Testis (tissue), 3 donors: ENCODE measurements around the gene LEF1. TPM values are rescaled to one million over a fixed set of nuclear protein-coding genes. Genes with fewer than 3 reads are reported as not detected.
A peak's percentile ranks its signal among the peaks of the same experiment; 100 is the strongest.

Source experiments
- DNase-seq: peaks from one replicate; pipeline ENCODE4 v3.0.0-alpha.2; 2019
- H3K27ac ChIP-seq, 2 donors: fragments of 200-600 bp; sonication (generic); one replicate each; pipeline ENCODE4 v1.5.1; 2019
- H3K27me3 ChIP-seq: fragments of 200-600 bp; sonication (generic); one replicate; pipeline ENCODE4 v1.5.1; 2019
- H3K36me3 ChIP-seq: fragments of 200-600 bp; sonication (generic); one replicate; pipeline ENCODE4 v1.5.1; 2017; ENCODE audit warnings: low read depth; ENCODE audit errors: missing control alignments
- H3K4me1 ChIP-seq: fragments of 200-600 bp; sonication (generic); one replicate; pipeline ENCODE4 v1.5.1; 2019
- H3K4me3 ChIP-seq, 2 donors: fragments of 200-600 bp; sonication (generic); one replicate each; pipeline ENCODE4 v1.5.1; 2017 to 2019
- H3K9me3 ChIP-seq: fragments of 200-600 bp; sonication (generic); one replicate; pipeline ENCODE4 v1.5.1; 2017
- POLR2A ChIP-seq: fragments of 450-650 bp; IDR thresholded peaks from one replicate; pipeline ENCODE4 v1.6.1; 2017; ENCODE audit warnings: antibody characterized with exemption, mild to moderate bottlenecking, moderate library complexity
- whole genome bisulfite sequencing, 2 donors: methylation state at CpG; one replicate each; pipeline ENCODE4 v1.1.5; 2018; 5-methylcytosine and 5-hydroxymethylcytosine counted together
- intact Hi-C: fragments of 100-400 bp; cut with DNase I; formaldehyde crosslinking; loops from one replicate; pipeline ENCODE4 v1.15.1; 2023; ENCODE audit warnings: low total_unique reads
- polyA plus RNA-seq: library from polyadenylated mRNA; stranded (reverse); fragments of 350-450 nt; fragmentation: Illumina TruSeq; extraction: RNeasy Lipid Tissue Mini Kit (QIAGEN cat#74804); gene quantifications from one replicate; pipeline ENCODE4 v1.2.3, GENCODE V29; 2014; ENCODE audit warnings: low read depth, low replicate concordance; ENCODE audit not compliant: insufficient read depth
- total RNA-seq, 2 donors: library from RNA; depleted of rRNA; stranded (reverse); fragments of >200 nt; gene quantifications; one replicate each; pipeline ENCODE4 v1.2.3, GENCODE V29; 2016
- TF ChIP-seq, protein P1 (sequence below), 3 experiments: fragments of 450-650 bp in 2 of 3; fragments of 200-600 bp in 1 of 3; sonication (generic) in 1 of 3; IDR thresholded peaks; one replicate each; pipeline ENCODE4 v1.5.1; 2016 to 2019; ENCODE audit warnings: antibody characterized with exemption in 3 of 3, mild to moderate bottlenecking in 2 of 3, moderate library complexity in 1 of 3

Gene LEF1
- total and polyA plus RNA-seq, 3 donors from 2014 or later: 35.0 to 63.5 (median 37.1) TPM

DNA sequence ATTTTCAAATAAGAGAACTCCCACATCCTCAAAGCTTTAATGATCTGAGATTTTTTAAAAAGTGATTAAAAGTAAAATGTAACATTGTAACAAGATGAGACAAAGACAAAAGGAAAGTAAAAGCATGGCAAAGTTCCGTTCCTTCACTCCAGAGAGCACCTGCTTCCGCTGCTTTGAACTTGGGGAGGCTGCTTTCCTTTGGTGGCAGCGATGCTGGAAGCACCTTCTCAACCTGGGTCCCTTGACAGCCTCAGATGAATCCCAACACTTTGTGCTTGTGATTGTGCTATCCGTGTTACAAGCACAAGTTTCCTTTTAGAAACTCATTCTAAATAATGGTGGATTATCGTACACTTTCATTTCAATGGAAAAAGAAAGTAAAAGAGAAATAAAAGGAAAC, 119.3 kb downstream of the LEF1 start:
- WGBS, 2 donors: 38 to 54% methylated on average over 5 of the region's 5 CpGs
- DNase-seq: no peak
- intact Hi-C loops: no loop called here
- H3K4me3 ChIP-seq: peak overlapping the region in 1 of 2 donors; percentile 15
- no peaks in the 10 kb centered on the region for H3K27me3 ChIP-seq
- no peak overlapping the region for H3K27ac ChIP-seq
- TF ChIP-seq, protein P1, sequence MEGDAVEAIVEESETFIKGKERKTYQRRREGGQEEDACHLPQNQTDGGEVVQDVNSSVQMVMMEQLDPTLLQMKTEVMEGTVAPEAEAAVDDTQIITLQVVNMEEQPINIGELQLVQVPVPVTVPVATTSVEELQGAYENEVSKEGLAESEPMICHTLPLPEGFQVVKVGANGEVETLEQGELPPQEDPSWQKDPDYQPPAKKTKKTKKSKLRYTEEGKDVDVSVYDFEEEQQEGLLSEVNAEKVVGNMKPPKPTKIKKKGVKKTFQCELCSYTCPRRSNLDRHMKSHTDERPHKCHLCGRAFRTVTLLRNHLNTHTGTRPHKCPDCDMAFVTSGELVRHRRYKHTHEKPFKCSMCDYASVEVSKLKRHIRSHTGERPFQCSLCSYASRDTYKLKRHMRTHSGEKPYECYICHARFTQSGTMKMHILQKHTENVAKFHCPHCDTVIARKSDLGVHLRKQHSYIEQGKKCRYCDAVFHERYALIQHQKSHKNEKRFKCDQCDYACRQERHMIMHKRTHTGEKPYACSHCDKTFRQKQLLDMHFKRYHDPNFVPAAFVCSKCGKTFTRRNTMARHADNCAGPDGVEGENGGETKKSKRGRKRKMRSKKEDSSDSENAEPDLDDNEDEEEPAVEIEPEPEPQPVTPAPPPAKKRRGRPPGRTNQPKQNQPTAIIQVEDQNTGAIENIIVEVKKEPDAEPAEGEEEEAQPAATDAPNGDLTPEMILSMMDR (IDR thresholded peaks at IDR 0.05): no peak
- no peak for TF ChIP-seq POLR2A
- H3K4me1 ChIP-seq: no peaks in the 10 kb centered on the region
- no peaks in the 10 kb centered on the region for H3K9me3 ChIP-seq
- H3K36me3 ChIP-seq: no peaks in the 10 kb centered on the region

DNA sequence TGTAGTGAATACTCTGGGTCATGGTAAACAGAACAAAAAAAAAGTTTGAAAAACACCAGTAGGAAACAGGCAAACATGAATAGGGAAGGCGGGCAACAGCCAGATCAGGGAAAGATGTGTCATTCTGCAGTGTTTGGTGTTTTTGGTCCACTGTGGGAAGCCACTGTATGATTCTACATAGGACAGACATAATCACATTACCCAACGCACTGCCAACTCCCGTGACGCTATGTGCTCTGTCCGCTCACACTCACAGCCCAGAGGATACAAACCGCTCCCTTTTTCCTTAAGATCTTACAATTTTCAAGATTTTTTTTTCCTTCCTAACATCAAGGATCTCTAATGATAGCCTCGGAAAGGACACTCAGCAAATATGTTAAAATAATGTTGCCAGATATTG, 119.7 kb downstream of the LEF1 start:
- H3K27me3 ChIP-seq: no peaks in the 10 kb centered on the region
- no peak overlapping the region for H3K27ac ChIP-seq
- H3K9me3 ChIP-seq: no peaks in the 10 kb centered on the region
- intact Hi-C loops: no loop called here
- TF ChIP-seq, protein P1 (IDR thresholded peaks at IDR 0.05): no peak
- no peak for TF ChIP-seq POLR2A
- WGBS, 2 donors: 49 to 60% methylated on average over 7 of the region's 7 CpGs
- peak overlapping the region in 1 of 2 donors; percentile 15 for H3K4me3 ChIP-seq
- DNase-seq: peak; percentile 45
- H3K4me1 ChIP-seq: no peaks in the 10 kb centered on the region
- no peaks in the 10 kb centered on the region for H3K36me3 ChIP-seq

DNA sequence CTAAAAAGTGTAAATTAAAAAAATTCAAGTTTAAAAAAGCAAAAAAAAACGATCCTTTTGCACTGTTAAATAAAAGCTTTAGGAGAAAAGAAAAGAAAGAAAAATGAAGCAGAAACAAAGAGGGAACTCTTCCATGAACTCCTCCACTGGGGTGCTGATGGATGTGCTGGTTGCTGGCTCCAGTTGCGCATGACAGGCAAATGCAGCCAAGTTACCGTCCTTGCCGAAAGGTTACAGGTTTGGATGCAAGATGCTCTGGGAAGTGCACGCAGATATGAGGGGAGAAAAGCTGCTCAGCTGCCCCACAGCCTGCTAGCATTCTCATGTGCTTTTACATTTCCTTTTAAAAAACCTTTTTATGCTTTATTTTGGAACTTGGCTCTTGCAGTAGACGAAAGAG, 120.6 kb downstream of the LEF1 start:
- no peaks in the 10 kb centered on the region for H3K36me3 ChIP-seq
- TF ChIP-seq, protein P1 (IDR thresholded peaks at IDR 0.05): no peak
- TF ChIP-seq POLR2A: no peak
- H3K9me3 ChIP-seq: no peaks in the 10 kb centered on the region
- intact Hi-C loops: no loop called here
- no peak overlapping the region for H3K4me3 ChIP-seq
- H3K4me1 ChIP-seq: no peaks in the 10 kb centered on the region
- no peak for DNase-seq
- no peak overlapping the region for H3K27ac ChIP-seq
- 61 to 64% methylated on average over 6 of the region's 6 CpGs for WGBS, 2 donors
- no peaks in the 10 kb centered on the region for H3K27me3 ChIP-seq

DNA sequence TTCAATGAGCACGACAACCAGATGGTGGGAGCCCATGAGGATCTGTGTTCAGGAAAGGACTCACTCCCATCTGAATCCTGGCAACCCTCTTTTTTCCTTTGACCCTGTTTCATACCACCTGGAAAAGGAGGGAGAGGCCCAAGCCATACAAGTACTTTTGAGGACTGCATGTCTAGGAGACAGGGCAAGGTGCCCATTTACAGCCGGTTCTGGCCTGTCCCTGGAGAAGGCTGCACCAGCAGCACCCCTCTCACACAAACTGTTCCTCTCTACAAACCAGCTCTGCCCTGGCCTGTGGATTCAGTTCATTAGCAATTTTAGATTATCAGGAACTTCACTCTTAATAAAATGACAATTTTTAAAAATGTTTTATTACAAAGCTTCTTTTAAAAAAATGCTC, 121.5 kb downstream of the LEF1 start:
- Histone ChIP-seq H3K36me3 (no peaks in the 10 kb centered on the region), H3K9me3 (no peaks in the 10 kb centered on the region), H3K27me3 (no peaks in the 10 kb centered on the region), H3K4me1 (no peaks in the 10 kb centered on the region), H3K27ac (no peak overlapping the region), H3K4me3 (no peak overlapping the region)
- TF ChIP-seq POLR2A: no peak
- TF ChIP-seq, protein P1 (IDR thresholded peaks at IDR 0.05): no peak
- intact Hi-C loops: no loop called here
- WGBS, 2 donors: 65 to 76% methylated on average over 2 of the region's 2 CpGs
- DNase-seq: no peak

DNA sequence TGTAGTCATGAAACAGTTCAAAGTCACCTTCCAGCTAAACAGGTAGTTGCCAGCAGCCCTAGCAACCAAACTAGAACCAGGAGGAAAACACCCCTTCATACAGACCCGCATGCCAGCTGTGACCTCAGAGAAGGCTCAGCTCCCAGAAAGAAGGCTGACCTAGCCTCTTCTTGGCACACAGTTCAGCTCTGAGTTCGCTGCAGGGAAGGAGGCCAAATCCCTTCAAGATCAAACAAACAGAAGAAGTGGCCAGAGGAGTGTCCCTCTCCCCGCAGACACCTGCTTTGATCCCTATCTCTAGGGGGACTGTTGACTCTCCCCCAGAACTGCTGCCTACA, 123.1 kb downstream of the LEF1 start:
- Histone ChIP-seq H3K4me1 (no peaks in the 10 kb centered on the region), H3K27me3 (no peaks in the 10 kb centered on the region), H3K9me3 (no peaks in the 10 kb centered on the region), H3K36me3 (no peaks in the 10 kb centered on the region), H3K4me3 (no peak overlapping the region), H3K27ac (no peak overlapping the region)
- intact Hi-C loops: no loop called here
- no peak for DNase-seq
- TF ChIP-seq POLR2A: no peak
- TF ChIP-seq, protein P1 (IDR thresholded peaks at IDR 0.05): no peak
- 47 to 49% methylated on average over 3 of the region's 3 CpGs for WGBS, 2 donors
